HL-60 (cell line): ENCODE data around the gene ITGB2.

ENCODE experiments used
- DNase-seq, 2 experiments: peaks; one replicate each; pipeline ENCODE4 v3.0.0-alpha.2; 2010 to 2020; ENCODE audit warnings: low read depth in 1 of 2, low spot score in 1 of 2
- H3K27ac ChIP-seq: fragments of 250-450 bp; sonication (Bioruptor Pico); replicated peaks from 2 replicates; pipeline ENCODE4 v1.5.1; 2020; ENCODE audit warnings: mild to moderate bottlenecking, moderate library complexity
- H3K27me3 ChIP-seq: fragments of 250-450 bp; sonication (Bioruptor Pico); 2 replicates; pipeline ENCODE4 v1.5.1; 2021; ENCODE audit warnings: mild to moderate bottlenecking, moderate library complexity; ENCODE audit not compliant: insufficient read depth, poor library complexity, severe bottlenecking
- H3K4me3 ChIP-seq: replicated peaks from 2 replicates; pipeline ENCODE4 v1.5.1; 2011; ENCODE audit warnings: mild to moderate bottlenecking, control low read depth, low read length; ENCODE audit not compliant: insufficient read depth
- CTCF ChIP-seq: IDR thresholded peaks from one replicate; pipeline ENCODE4 v1.5.1; 2011; ENCODE audit warnings: low read length, control low read depth, inconsistent platforms; ENCODE audit not compliant: insufficient read depth
- GABPA ChIP-seq: IDR thresholded peaks from 2 replicates; pipeline ENCODE4 v1.6.1; 2012; ENCODE audit warnings: low read depth
- POLR2AphosphoS5 ChIP-seq: IDR thresholded peaks from 2 replicates; pipeline ENCODE4 v1.6.1; 2012; ENCODE audit warnings: low read depth
- REST ChIP-seq: IDR thresholded peaks from 2 replicates; pipeline ENCODE4 v1.6.1; 2012; ENCODE audit warnings: low read depth; ENCODE audit not compliant: insufficient replicate concordance
- SPI1 ChIP-seq: IDR thresholded peaks from 2 replicates; pipeline ENCODE4 v1.6.1; 2012; ENCODE audit warnings: low read depth, mild to moderate bottlenecking, borderline replicate concordance

ITGB2 gene

DNA sequence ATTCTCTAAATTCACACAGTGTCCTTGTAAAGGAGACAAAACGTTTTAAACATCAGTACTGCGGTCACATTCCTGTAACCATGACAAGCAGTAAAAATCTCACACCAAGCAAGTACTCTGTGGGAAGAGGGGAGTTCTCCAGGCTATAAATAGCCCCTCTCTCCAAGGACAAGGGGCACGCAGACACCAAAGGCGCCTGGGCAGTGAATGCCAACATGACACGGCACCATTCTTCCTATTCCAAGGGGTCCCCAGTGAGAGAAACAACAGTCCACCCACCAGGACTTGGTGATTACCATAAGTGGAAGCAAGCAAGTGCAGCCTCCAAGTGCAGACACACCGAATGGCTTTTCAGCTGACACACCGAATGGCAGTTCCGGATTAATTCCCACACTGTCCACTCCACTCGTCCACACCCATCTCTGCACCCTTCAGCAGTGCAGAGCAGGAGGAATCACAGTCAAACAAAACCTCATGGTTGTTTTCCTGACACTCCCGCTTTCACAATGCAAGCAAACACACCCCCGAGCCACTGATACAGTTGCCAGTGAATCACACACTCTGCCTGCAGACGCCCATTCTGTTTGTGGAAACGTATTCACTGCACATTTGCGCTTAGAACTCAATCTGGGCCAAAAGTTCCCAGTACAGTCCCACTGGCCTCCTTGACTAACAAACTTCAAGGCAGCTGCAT, 49.0 kb downstream of the ITGB2 start:
- peak in 1 of 2 experiments; percentile 25 for DNase-seq
- H3K4me3 ChIP-seq = peak overlapping the region; percentile 88
- no peaks in the 10 kb centered on the region for H3K27me3 ChIP-seq
- no peak overlapping the region for H3K27ac ChIP-seq
- TF ChIP-seq CTCF (no peak), REST (no peak), GABPA (no peak)

- Histone ChIP-seq H3K4me3 (no peak overlapping the region), H3K27me3 (no peaks in the 10 kb centered on the region), H3K27ac (no peak overlapping the region)
- DNase-seq = no peak
- TF ChIP-seq CTCF (no peak), SPI1 (no peak), POLR2AphosphoS5 (no peak), GABPA (no peak), REST (no peak)
Measured at GRCh38 chr21:44870748-44871495, 49.8 kb downstream of the ITGB2 start.

GRCh38 chr21:44869781-44870747, 50.6 kb downstream of the ITGB2 start:
- Histone ChIP-seq H3K27ac (no peak overlapping the region), H3K27me3 (no peaks in the 10 kb centered on the region), H3K4me3 (no peak overlapping the region)
- DNase-seq = no peak
- TF ChIP-seq POLR2AphosphoS5 = no peak
- no peak for TF ChIP-seq CTCF
- no peak for TF ChIP-seq GABPA
- no peak for TF ChIP-seq REST
- no peak for TF ChIP-seq SPI1
